B cell (primary cell): Measurements from ENCODE around the gene SLC51B. TPM values are rescaled to one million over a fixed set of nuclear protein-coding genes. Genes with fewer than 3 reads are reported as not detected.

Experiments
- ATAC-seq: fragments of 200-7000 bp; cut with Tn5 transposase; one replicate; pipeline ENCODE4 v1.10.0; 2021; ENCODE audit warnings: low read depth, mild to moderate bottlenecking, moderate number of reproducible peaks, moderate library complexity
- CTCF ChIA-PET: fragments of 350-600 bp; sonication (Branson Sonifier 250); formaldehyde crosslinking; loops from one replicate; lab custom pipeline; 2021; ENCODE audit warnings: antibody characterized with exemption, inconsistent platforms; lab: Charles Lee
- POLR2A ChIA-PET: fragments of 350-600 bp; sonication (Branson Sonifier 250); formaldehyde crosslinking; loops from one replicate; lab custom pipeline; 2021; ENCODE audit warnings: antibody characterized with exemption; lab: Charles Lee
- DNase-seq: peaks from one replicate; pipeline ENCODE4 v3.0.0; 2013
- H2AFZ ChIP-seq: 2 replicates; pipeline ENCODE4 v1.6.1; 2012; ENCODE audit warnings: mild to moderate bottlenecking, low read depth, low read length; ENCODE audit not compliant: insufficient read depth, poor library complexity, severe bottlenecking
- H3K27ac ChIP-seq, 2 donors: 1 replicate in 1 of 2; 2 replicates in 1 of 2; pipeline ENCODE4 v1.5.1; 2012 to 2013; ENCODE audit warnings: low read length in 2 of 2, mild to moderate bottlenecking in 2 of 2, moderate library complexity in 1 of 2
- H3K27me3 ChIP-seq, 4 experiments: fragments of 200-600 bp in 1 of 4; sonication (generic) in 1 of 4; replicated peaks in 1 of 4; 1 replicate in 2 of 4; 2 replicates in 2 of 4; pipeline versions ENCODE4 v1.6.1 to v1.7.0; 2013 to 2016; ENCODE audit warnings: low read length in 3 of 4, mild to moderate bottlenecking in 2 of 4, mixed read lengths in 1 of 4, moderate library complexity in 1 of 4; ENCODE audit not compliant: insufficient read depth in 4 of 4, control insufficient read depth in 3 of 4; ENCODE audit errors: control extremely low read depth in 1 of 4
- H3K36me3 ChIP-seq, 2 experiments: replicated peaks in 1 of 2; 1 replicate in 1 of 2; 2 replicates in 1 of 2; pipeline versions ENCODE4 v1.6.1 to v1.7.1; 2013; ENCODE audit warnings: low read length in 1 of 2; ENCODE audit not compliant: insufficient read depth in 2 of 2, control insufficient read depth in 1 of 2; ENCODE audit errors: control extremely low read depth in 1 of 2, extremely low read depth in 1 of 2
- H3K4me1 ChIP-seq, 2 donors: fragments of 200-600 bp in 1 of 2; sonication (generic) in 1 of 2; 1 replicate in 1 of 2; 2 replicates in 1 of 2; pipeline versions ENCODE4 v1.5.1 to v1.6.1; 2013 to 2017; ENCODE audit warnings: low read length in 2 of 2; ENCODE audit not compliant: control insufficient read depth in 2 of 2, insufficient read depth in 2 of 2
- H3K4me2 ChIP-seq: replicated peaks from 2 replicates; pipeline ENCODE3; 2012; ENCODE audit warnings: mild to moderate bottlenecking, low read depth, low read length; ENCODE audit not compliant: poor library complexity, severe bottlenecking
- H3K4me3 ChIP-seq, 5 experiments: fragments of 200-600 bp in 1 of 5; sonication (generic) in 1 of 5; 1 replicate in 3 of 5; 2 replicates in 2 of 5; pipeline versions ENCODE4 v1.5.1 to v1.7.0; 2011 to 2016; ENCODE audit warnings: low read length in 4 of 5, mild to moderate bottlenecking in 4 of 5, low read depth in 2 of 5, control low read depth in 1 of 5, moderate library complexity in 1 of 5; ENCODE audit not compliant: insufficient read depth in 1 of 5; ENCODE audit errors: control extremely low read depth in 1 of 5, extremely low read depth in 1 of 5
- H3K79me2 ChIP-seq: fragments of 200-600 bp; sonication (generic); one replicate; pipeline ENCODE4 v1.6.0; 2016; ENCODE audit warnings: low read length; ENCODE audit not compliant: control insufficient read depth, insufficient read depth
- H3K9ac ChIP-seq: fragments of 200-600 bp; sonication (generic); 2 replicates; pipeline ENCODE4 v1.6.1; 2017; ENCODE audit warnings: mild to moderate bottlenecking, low read length, moderate library complexity
- H3K9me3 ChIP-seq, 3 donors: one replicate each; pipeline versions ENCODE4 v1.6.1 to v1.7.1; 2013; ENCODE audit warnings: low read length in 2 of 3; ENCODE audit not compliant: control insufficient read depth in 2 of 3, insufficient read depth in 1 of 3; ENCODE audit errors: control extremely low read depth in 1 of 3
- H4K20me1 ChIP-seq: 2 replicates; pipeline ENCODE4 v1.6.0; 2012; ENCODE audit warnings: mild to moderate bottlenecking, low read length; ENCODE audit not compliant: insufficient read depth, control insufficient read depth, poor library complexity, severe bottlenecking
- H3K27ac Mint-ChIP-seq: one replicate; pipeline ENCODE4 v1.8.0; 2021; ENCODE audit warnings: mixed read lengths
- H3K27me3 Mint-ChIP-seq: one replicate; pipeline ENCODE4 v1.8.0; 2021; ENCODE audit warnings: mixed read lengths
- H3K4me1 Mint-ChIP-seq: one replicate; pipeline ENCODE4 v1.8.0; 2021; ENCODE audit warnings: mixed read lengths
- H3K4me3 Mint-ChIP-seq: one replicate; pipeline ENCODE4 v1.8.0; 2021; ENCODE audit warnings: mixed read lengths
- H3K9me3 Mint-ChIP-seq: one replicate; pipeline ENCODE4 v1.8.0; 2022; ENCODE audit warnings: mixed read lengths; ENCODE audit not compliant: insufficient read depth
- CTCF ChIP-seq: fragments of 200-600 bp; IDR thresholded peaks from one replicate; pipeline ENCODE4 v1.8.0; 2022; ENCODE audit warnings: antibody characterized with exemption, mild to moderate bottlenecking
- EZH2 ChIP-seq: IDR thresholded peaks from 2 replicates; pipeline ENCODE4 v1.6.1; 2012; ENCODE audit warnings: borderline replicate concordance, low read depth, mild to moderate bottlenecking, moderate library complexity, low read length; ENCODE audit not compliant: insufficient read depth, poor library complexity, severe bottlenecking
- WGBS: methylation state at CpG from one replicate; pipeline ENCODE4 v1.1.5; 2013; ENCODE audit warnings: missing lambda C conversion rate; ENCODE audit not compliant: insufficient coverage; 5-methylcytosine and 5-hydroxymethylcytosine counted together
- intact Hi-C: fragments of 100-400 bp; cut with micrococcal nuclease; formaldehyde crosslinking; loops from one replicate; pipeline ENCODE4 v1.10.0; 2022
- polyA plus RNA-seq: library from polyadenylated mRNA; depleted of rRNA; stranded (reverse); fragments of >200 nt; gene quantifications from 2 replicates; pipeline ENCODE4 v1.2.3, GENCODE V29; 2012
- total RNA-seq, 2 donors: library from RNA; stranded (reverse); fragments of 120-200 nt in 1 of 2; gene quantifications; 1 replicate in 1 of 2; 2 replicates in 1 of 2; pipeline versions ENCODE4 v1.2.3 to v1.2.4, GENCODE V29; 2013 to 2022

The SLC51B gene
- total and polyA plus RNA-seq, 2 donors (not counting 1 experiment from before 2014, with no cell fraction given), result not detected

- Histone ChIP-seq H3K9ac (no peak overlapping the region), H3K27me3 (peaks cover 0 to 26% (median 8%) of the 10 kb centered on the region in 4 experiments), H3K27ac (no peak overlapping the region), H4K20me1 (no peaks in the 10 kb centered on the region), H3K4me2 (no peak overlapping the region), H3K79me2 (no peaks in the 10 kb centered on the region), H3K36me3 (no peaks in the 10 kb centered on the region), H3K9me3 (no peaks in the 10 kb centered on the region), H3K4me3 (no peak overlapping the region), H3K4me1 (peaks cover 3 to 4% of the 10 kb centered on the region in 2 donors), H2AFZ (no peak overlapping the region)
- intact Hi-C loops, result no loop called here
- H3K4me1 Mint-ChIP-seq, result peaks cover 7% of the 10 kb centered on the region
- no peak for DNase-seq
- WGBS, result no CpG with 5 or more reads among the region's 3 CpGs
- peaks cover 36% of the 10 kb centered on the region for H3K27me3 Mint-ChIP-seq
- ChIA-PET POLR2A (no interaction called here), CTCF (interaction anchor here (1.7 kb wide), 1 partner anchor 12 kb away, joined by 4 read pairs; no protein-coding TSS in a partner anchor)
- H3K4me3 Mint-ChIP-seq, result no peak overlapping the region
- no peak overlapping the region for H3K27ac Mint-ChIP-seq
- no peaks in the 10 kb centered on the region for H3K9me3 Mint-ChIP-seq
- no peak for ATAC-seq
- TF ChIP-seq CTCF (peak; percentile 29), EZH2 (no peak)
These were observed 20.9 kb downstream of the SLC51B start for GRCh38 chr15:65066001-65066634.

- no peak overlapping the region for H2AFZ ChIP-seq
- no peaks in the 10 kb centered on the region for H3K9me3 ChIP-seq
- no peaks in the 10 kb centered on the region for H4K20me1 ChIP-seq
- H3K4me2 ChIP-seq, result no peak overlapping the region
- H3K36me3 ChIP-seq, result no peaks in the 10 kb centered on the region
- POLR2A ChIA-PET, result no interaction called here
- 32% methylated on average over 2 of the region's 9 CpGs for WGBS
- no peak overlapping the region for H3K4me3 ChIP-seq
- H3K79me2 ChIP-seq, result no peaks in the 10 kb centered on the region
- no peak overlapping the region for H3K27ac ChIP-seq
- Mint-ChIP-seq H3K4me1 (peaks cover 7% of the 10 kb centered on the region), H3K4me3 (peak overlapping the region; percentile 42), H3K27ac (no peak overlapping the region), H3K9me3 (no peaks in the 10 kb centered on the region), H3K27me3 (peaks cover 36% of the 10 kb centered on the region)
- ATAC-seq, result no peak
- peaks cover 3 to 4% of the 10 kb centered on the region in 2 donors for H3K4me1 ChIP-seq
- TF ChIP-seq EZH2, result no peak
- peaks cover 0 to 26% (median 8%) of the 10 kb centered on the region in 4 experiments for H3K27me3 ChIP-seq
- H3K9ac ChIP-seq, result no peak overlapping the region
- no peak for DNase-seq
- intact Hi-C loops, result no loop called here
- CTCF ChIA-PET, result interaction anchor here (1.7 kb wide), 1 partner anchor 13 kb away, joined by 4 read pairs; no protein-coding TSS in a partner anchor
These were observed 21.6 kb downstream of the SLC51B start for GRCh38 chr15:65066635-65067316.
